ENCODE results near the gene MRPS35.
"Not testable (repeated sequence)": the region's sequence is repeated elsewhere in the genome, so short reads cannot be mapped to it uniquely, and the experiment has no call there.

Gene MRPS35

DNA sequence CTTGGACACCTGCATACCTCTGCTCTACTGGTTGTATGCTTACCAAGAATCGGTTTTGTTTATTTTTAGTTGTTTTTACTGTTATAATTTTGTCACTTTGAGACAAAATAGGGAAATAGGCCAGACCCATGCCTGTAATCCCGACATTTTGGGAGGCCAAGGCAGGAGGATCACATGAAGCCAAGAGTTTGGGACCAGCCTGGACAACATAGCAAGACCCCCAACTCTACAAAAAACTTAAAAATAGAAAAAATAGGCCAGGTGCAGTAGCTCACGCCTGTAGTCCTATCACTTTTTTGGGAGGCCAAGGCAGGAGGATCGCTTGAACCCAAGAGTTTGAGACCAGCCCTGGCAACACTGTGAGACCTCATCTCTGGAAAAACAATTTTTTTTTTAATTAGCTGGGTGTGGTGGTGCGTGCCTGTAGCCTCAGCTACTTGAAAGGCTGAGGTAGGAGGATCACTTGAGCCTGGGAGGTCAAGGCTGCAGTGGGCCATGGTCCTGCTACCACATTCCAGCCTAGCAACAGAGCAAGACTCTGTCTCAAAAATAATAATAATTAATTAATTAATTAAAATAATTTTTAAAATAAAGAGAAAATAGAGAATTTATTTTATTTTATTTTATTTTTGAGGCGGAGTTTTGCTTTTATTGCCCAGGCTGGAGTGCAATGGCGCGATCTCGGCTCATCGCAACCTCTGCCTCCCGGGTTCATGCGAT, 1.3 kb upstream of the MRPS35 start:
- DNase-seq (ENCODE audit: low spot score) = no peak

DNA sequence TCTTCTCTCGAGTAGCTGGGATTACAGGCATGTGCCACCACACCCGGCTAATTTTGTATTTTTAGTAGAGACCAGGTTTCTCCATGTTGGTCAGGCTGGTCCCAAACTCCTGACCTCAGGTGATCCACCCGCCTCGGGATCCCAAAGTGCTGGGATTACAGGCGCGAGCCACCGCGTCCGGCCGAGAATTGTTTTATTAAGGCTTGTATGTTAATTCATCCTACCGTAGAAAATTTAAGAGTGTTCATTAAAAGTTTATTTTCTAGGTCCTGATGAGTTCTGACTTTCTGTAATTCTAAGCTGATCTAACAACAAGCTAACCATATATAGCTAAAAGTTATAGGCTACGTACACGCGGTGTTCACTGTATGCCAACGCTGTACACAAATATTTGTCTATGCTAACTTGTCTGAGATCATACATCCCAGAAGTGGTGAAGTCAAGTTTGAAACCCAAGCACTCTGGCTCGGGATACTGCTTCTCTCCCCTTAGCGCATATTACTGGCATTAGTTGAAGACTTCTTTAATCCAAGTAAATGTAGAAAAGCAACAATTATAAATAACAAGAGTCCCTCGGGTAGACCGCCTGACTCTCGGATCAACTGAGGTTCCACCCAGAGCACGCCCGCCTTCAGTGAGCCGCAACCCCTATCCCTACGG, 570 bp upstream of the MRPS35 start:
- peak; percentile 17 for DNase-seq (ENCODE audit: low spot score)

DNA sequence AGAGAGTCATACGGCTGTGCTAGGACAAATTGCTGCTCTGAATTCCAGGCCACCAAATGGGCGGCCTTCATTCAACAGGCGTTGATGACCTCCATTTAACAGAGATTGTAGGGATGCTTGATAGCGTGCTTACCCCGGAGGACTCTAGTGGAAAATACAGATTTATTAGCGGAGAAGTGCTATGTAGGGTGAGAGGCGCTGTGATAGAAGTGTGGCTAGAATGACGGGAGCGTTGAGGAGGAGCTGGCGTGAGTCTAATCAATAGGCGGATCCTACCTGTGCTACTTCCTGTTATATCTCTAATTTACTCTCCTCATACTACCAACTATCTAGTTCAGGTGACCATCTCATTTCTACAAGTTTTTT, 668 bp downstream of the MRPS35 start:
- peak; percentile 5 for DNase-seq (ENCODE audit: low spot score)

DNA sequence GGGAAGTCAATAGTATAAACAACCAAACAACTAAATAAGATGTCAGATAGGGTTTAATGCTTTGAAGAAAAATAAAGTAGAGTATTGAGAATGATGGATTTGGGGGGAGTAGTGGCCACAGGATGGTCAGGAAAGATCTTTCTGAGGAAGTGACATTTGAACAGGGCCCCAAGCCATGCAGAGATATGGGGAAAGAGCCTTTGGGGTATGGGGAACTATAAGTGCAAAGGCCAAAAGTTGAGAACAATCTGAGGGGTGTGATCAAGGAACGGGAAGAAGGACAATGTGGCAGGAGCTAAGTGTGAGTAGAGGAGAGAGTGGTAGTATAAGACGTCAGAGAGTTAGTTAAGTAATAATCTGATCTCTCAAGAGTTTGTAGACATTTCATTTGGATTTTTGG, 1.3 kb downstream of the MRPS35 start:
- no peak for DNase-seq (ENCODE audit: low spot score)

DNA sequence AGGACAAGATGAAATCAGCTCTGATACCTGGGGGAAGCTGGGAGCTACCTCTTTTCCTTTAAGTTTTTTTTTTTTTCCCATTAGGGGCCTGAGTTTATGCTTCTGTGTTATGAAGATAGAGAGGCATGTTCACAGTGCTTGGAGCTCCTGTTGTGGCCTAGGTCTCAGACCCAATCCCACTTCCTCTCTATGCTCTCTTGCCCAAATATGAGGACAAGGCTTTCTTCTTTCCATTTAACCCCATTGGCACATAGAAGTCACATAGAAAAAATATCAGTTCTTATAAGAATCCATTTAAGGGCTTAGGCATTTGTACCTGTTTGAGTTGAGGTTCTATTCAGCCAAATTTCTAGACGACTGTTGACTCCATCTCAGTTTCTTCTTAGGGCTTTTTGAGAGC, 12.6 kb downstream of the MRPS35 start:
- no peak for DNase-seq (ENCODE audit: low spot score)

DNA sequence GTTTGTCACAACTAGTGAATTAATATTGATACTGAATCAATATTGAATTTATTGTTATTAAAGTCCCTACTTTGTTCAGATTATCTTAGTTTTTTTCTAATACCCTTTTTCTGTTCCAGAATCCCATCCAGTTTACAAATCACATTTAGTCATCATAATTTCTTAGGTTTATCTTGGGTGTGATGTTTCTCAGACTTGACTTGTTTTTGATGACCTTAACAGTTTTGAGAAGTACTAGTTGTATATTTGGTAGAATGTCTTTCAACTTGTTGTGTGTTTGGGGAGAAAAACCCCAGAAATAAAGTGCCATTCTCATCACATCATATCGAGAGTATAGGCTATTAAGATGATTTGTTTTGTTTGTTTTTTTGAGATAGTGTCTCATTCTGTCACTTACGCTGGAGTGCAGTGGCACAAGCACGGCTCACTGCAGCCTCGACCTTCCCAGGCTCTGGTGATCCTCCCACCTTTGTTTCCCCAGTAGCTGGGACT, 19.5 kb downstream of the MRPS35 start:
- DNase-seq (ENCODE audit: low spot score) = no peak

DNA sequence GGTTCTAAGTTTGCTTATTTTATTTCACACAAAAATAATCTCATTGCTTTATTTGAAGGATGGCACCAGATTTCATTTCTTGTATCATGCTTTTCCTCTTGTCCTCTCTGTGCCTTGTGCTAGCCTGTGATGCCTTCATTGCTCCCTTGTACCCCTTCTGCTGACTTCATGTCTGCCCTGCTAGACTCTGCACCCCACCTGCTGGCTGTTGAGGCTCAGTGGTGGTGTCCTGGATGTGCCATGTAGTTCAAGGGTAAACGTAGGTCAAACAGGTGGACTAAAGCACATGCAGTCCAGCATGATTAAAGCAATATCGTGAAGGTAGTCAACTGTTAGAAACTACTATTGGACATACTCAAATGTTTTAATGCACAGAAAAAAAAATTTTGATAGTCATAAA, 21.6 kb downstream of the MRPS35 start:
- DNase-seq (ENCODE audit: low spot score) = no peak

DNA sequence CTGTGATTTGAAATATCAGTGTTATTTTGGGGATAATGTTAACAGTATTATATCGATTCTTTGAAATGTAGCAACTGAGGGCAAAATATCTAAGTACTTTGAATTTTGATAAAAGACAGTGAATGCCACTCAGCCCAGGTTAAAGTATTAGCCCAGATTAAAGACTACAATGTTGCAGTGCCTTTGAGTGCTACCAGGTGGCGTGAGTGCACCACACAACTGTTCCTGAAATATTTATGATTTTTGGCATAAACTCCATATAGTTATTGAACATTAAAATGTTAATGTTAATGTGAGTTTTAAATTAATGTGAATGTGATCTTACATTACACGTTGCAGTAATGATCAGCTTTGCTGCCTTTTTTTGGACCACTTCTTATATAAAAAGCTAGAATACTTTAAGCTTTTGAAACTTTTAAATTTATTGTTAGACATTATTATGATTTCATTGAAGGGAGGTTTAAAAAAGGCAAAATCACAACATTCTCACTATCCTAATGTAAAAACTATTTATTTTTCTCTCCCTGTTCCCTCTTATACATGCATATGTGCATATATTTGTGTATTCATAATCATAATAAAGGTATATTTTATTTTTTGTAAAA, 22.5 kb downstream of the MRPS35 start:
- peak; percentile 29 for DNase-seq (ENCODE audit: low spot score)

DNA sequence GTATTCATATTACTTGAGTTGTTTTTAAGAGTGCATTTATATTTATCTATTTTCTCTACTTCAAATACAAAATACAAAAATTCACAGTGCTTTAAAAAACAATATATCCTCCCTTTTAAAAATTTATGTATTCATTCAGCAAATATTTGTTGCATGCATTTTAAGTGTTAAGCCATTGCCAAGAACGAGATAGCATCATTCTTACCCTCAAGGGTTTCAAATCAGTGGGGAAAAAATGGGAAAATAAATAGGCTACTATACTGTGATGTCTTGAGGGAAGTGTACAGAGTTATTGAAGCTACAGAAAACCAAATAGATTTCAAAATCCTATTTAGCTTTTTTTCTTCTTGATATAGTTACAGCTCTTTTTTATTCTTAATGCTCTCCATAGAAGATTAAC, 23.2 kb downstream of the MRPS35 start:
- DNase-seq (ENCODE audit: low spot score) = no peak

DNA sequence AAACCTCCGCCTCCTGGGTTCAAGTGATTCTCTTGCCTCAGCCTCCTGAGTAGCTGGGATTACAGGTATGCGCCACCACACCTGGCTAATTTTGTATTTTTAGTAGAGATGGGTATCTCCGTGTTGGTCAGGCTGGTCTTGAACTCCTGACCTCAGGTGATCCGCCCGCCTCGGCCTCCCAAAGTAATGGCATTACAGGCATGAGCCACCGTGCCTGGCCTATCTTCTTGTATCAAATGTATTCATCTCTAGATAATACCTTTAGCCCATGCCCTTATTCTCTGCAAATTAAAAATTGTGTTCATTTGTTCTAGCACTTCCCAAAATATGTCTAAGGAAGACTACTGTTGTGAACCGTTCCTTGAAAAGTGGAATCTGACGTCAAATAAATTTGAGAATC, 23.7 kb downstream of the MRPS35 start:
- DNase-seq (ENCODE audit: low spot score) = not testable (repeated sequence)

DNA sequence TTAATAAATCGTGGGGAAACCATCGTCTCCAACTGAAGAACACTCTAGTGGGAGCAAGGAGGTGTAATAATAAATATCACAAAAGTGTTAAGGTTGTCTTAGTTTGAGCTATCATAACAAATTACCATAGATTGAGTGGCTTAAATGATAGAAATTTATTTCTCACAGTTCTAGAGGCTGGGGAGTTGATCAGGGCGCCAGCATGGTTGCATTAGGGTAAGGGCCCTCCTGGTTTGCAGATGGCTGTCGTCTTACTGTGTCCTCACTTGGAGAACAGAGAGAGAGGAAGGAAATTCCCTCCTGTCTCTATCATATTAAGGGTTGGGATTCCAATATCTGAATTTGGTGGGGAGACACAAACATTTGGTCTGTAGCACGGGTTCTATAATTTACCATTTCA, 33.0 kb downstream of the MRPS35 start:
- no peak for DNase-seq (ENCODE audit: low spot score)

DNA sequence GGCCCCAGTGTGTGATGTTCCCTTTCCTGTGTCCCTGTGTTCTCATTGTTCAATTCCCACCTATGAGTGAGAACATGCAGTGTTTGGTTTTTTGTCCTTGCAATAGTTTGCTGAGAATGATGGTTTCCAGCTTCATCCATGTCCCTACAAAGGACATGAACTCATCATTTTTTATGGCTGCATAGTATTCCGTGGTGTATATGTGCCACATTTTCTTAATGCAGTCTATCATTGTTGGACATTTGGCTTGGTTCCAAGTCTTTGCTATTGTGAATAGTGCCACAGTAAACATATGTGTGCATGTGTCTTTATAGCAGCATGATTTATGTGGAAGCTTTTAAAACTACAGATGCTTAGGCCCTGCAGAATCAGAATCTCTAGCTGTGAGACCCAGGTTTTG, 35.1 kb downstream of the MRPS35 start:
- DNase-seq (ENCODE audit: low spot score) = not testable (repeated sequence)

DNA sequence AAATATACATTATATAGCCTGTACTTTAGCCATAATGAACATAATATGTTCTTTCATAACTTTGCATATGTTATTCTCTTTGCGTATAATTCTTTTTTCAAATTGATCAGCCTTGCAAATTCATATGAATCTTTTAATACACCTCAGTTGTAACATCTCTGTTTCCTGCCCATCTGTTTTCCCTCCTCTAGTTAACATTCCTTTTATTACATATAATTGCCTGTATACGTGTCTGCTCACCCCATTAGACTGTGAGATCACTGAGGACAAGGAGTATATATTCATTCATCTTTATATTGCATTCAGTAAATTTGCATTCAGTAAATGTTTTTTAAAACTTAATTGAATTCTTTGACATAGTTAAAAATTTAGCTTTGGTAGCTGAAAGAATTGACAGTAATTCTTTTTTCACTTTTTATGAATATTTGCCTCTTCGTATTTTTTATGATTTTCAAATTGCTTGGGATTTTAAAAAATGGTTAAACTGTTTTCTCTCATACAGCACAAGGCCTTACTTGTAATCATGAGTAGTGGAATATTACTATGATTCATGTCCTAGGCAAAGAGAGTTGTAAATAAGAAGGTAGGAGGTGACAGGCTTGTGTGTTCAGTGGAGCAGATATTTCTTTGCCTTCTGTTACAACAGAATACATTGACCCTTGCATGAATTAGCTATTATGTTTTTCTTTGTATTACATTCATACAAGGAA, 36.6 kb downstream of the MRPS35 start:
- DNase-seq (ENCODE audit: low spot score) = no peak

DNA sequence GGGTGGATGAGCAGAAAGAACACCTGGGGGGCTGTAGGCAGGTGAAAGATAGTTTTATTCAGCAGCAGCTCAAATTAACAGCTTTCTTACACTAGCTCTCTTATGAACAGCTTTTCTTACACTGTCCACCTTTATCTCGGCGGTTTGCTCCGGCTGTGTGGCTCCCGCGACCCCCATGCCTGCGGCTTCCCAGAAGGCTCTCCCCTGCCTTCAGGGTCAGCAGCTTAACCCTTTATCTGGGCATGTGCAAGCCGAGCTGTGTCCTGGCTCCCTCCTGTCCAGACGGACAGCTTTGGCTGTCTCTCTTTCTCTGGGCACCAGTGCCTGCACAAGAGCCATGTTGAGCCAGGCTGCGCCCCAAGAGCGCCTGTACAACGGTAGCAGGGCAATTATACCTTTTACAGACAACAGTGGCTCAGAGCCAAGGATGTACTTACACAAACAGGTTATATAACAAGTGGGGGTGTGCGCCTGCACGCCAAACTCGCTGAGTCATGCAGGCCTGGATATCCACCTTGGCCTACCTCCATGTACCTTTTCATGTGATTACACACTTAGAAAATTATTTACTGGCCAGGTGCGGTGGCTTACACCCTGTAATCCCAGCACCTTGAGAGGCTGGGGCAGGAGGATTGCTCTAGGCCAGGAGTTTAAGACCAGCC, 40.9 kb downstream of the MRPS35 start:
- DNase-seq (ENCODE audit: low spot score) = no peak

DNA sequence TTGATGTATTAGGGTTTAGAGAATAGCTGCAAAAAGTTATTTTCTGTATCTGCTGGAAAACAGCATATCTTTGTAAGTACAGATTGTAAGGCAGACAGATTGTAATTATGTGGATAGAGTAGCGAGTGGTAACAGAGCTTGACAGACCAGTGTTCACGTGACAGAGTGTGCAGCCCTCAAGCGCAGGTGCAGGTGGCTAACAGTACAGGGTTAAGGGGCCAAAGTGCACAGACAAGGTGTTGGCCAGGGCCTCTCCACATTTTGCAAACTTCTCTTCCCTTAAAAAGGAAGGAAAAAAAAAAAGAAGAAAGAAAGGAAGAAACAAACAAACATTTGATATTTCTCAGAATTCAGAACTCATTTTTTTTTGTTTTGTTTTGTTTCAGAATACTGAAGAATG, 44.2 kb downstream of the MRPS35 start:
- no peak for DNase-seq (ENCODE audit: low spot score)

DNA sequence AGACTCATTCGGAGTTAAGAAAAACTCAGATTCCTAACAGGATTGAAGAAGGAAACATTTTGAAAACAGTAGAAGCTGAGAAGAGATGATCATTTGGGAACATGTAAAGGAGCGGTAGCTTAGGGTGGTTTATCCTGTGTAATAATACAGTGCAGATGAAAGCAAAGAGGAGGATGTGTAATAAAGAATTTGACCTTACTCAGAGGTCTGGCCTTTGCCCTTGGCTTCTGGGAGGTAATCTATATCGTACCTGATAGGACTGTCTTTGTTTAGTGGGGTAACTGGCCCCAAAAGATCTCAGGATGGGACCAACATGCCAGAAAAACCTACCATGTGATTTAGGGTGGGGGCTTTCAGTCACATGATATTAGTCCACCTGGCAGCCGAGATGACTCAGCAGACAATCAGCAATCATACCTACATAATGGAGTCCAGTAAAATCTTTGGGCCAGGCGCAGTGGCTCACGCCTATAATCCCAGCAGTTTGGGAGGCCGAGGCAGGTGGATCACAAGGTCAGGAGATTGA, 46.1 kb downstream of the MRPS35 start:
- no peak for DNase-seq (ENCODE audit: low spot score)

DNA sequence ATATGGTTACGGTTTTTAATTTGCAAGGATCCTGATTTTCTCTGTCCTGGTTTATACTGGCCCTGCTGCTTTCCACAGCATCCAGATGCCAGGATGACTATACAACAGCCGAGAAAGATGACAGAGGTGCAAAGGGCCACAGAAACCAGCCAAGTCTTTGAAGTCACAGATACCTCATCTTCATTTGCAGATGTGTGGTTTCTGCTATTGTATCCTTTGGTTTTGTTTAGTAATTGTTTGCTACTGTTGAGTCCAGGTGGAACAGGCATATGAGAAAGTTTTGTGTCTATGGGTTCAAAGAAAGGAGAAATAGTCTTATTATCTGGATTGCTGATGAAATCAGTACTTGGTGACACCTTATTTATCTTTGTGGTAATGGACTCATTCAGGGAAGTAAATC, 52.1 kb downstream of the MRPS35 start:
- DNase-seq (ENCODE audit: low spot score) = no peak

DNA sequence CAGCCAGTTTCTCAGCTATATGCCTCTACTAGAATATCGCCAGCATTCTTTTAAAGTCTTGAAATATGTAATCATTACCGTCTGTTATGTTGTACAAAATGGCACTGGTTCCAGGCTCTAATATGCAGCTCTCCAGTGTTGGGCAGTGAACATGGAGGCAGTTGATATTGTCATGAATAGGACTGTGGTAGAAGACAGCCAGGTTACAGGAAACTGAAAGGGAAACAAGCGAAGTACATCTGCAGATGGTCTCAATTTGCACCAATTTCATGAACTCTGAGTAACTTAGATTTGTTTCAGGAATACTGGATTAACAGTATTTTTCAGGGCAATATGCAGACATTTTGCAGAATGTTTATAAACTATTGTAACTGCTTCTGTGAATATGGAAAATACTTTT, 56.0 kb downstream of the MRPS35 start:
- no peak for DNase-seq (ENCODE audit: low spot score)

DNA sequence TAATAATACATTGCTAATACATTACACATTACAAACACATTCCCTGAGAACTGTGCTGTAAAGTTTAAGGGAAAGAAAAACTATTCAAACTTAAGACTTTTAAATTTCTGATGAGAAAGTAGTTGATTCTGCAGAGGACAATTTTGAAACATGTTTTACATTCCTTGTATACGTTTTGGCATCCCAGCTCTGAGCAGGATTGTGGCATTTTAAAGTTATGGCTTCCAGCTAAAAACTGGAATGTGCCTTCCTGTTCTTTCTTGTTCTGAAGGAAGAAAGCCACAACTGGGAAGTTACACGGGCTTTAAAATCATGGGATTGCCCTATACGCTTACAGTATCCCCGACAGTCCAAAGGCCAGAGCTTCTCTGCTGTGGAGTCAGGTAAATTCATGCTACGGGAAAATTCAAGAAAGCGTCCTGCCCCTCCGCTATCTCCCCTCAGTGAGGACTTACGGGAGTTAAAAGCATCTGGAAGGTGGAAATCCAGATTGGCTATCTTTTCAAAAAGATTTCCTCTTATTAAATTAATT, 58.6 kb downstream of the MRPS35 start:
- DNase-seq (ENCODE audit: low spot score) = no peak

DNA sequence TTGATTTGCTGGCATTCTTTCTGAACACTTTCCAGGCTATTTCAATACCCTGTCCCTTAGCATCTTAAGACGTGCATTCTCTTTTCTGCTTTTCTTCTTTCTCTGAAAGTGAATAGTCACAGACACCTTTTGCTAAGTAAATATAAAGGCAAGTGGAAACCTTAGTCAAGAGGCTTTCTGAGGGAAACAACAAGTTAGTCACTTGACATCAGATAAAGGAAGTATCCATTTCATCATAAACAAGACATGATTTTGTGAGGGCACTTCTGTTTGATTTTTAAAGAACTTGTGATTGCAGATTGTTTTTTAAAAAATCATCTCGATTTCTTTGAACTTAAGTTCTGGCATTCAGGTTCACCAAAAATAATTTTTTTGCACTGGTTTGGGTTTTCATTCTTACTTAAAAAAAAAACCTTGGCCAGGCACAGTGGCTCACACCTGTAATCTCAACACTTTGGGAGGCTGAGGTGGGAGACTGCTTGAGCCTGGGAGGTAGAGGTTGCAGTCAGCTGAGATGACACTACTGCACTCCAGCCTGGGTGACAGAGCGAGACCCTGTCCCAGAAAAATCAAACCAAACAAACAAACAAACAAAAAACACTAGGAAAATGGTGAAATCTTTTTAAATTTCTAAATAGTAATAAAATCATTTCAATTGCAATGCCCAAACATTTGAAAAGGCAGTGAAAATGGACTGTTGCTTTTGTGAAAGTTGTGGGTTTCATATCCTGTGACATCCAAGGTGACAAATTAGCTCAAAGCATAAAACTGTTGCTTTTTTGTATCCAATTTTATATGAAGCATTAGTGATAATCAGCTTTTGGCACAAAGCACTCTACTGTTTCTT, 61.1 kb downstream of the MRPS35 start:
- DNase-seq (ENCODE audit: low spot score) = no peak
